H1 (cell line): ENCODE data around the gene DAW1. TPM values are rescaled to one million over a fixed set of nuclear protein-coding genes. Genes with fewer than 3 reads are reported as not detected.

Experiments
- CTCF ChIA-PET: fragments of 300-600 bp; sonication (Branson Sonifier 250); formaldehyde crosslinking; loops from one replicate; lab custom pipeline; 2021; ENCODE audit not compliant: partially characterized antibody; lab: Charles Lee
- POLR2A ChIA-PET: fragments of 300-600 bp; sonication (Branson Sonifier 250); formaldehyde crosslinking; loops from one replicate; lab custom pipeline; 2021; ENCODE audit warnings: inconsistent platforms; ENCODE audit not compliant: partially characterized antibody; lab: Charles Lee
- DNase-seq, 2 experiments: peaks; one replicate each; pipeline versions ENCODE4 v3.0.0 to v3.0.0-alpha.2; 2010 to 2022; ENCODE audit warnings: low spot score in 2 of 2, low read depth in 1 of 2, mixed read lengths in 1 of 2
- FAIRE-seq: peaks from 2 replicates; lab custom pipeline; 2011; peaks lifted over from hg19 to GRCh38; lab: Jason Lieb, UNC
- H2AFZ ChIP-seq: 2 replicates; pipeline ENCODE4 v1.8.1; 2012; ENCODE audit warnings: low read length, inconsistent platforms
- H2AK5ac ChIP-seq: 2 replicates; pipeline ENCODE4 v1.6.1; 2013; ENCODE audit warnings: low read depth, low read length
- H2BK120ac ChIP-seq: replicated peaks from 2 replicates; pipeline ENCODE3; 2013; ENCODE audit warnings: low read depth, low read length, inconsistent platforms
- H2BK12ac ChIP-seq: 2 replicates; pipeline ENCODE4 v1.6.1; 2013; ENCODE audit warnings: low read depth, low read length
- H2BK15ac ChIP-seq: 2 replicates; pipeline ENCODE4 v1.6.1; 2013; ENCODE audit warnings: low read length
- H2BK20ac ChIP-seq: 2 replicates; pipeline ENCODE4 v1.6.1; 2013; ENCODE audit warnings: low read length
- H2BK5ac ChIP-seq: 2 replicates; pipeline ENCODE4 v1.6.1; 2013; ENCODE audit warnings: low read depth, low read length
- H3K14ac ChIP-seq: 2 replicates; pipeline ENCODE4 v1.6.1; 2013; ENCODE audit warnings: inconsistent platforms; ENCODE audit not compliant: insufficient read length
- H3K18ac ChIP-seq: 2 replicates; pipeline ENCODE4 v1.6.1; 2013; ENCODE audit warnings: low read length; ENCODE audit errors: extremely low read depth
- H3K23ac ChIP-seq: 2 replicates; pipeline ENCODE4 v1.6.1; 2013; ENCODE audit warnings: inconsistent platforms; ENCODE audit not compliant: insufficient read length
- H3K23me2 ChIP-seq: 2 replicates; pipeline ENCODE4 v1.6.1; 2013; ENCODE audit warnings: low read depth, low read length
- H3K27ac ChIP-seq: 2 replicates; pipeline ENCODE4 v1.6.1; 2011; ENCODE audit warnings: low read depth, low read length, inconsistent platforms
- H3K27me3 ChIP-seq, 4 experiments: replicated peaks in 1 of 4; 1 replicate in 1 of 4; 2 replicates in 3 of 4; pipeline versions ENCODE4 v1.6.1 to v1.8.1; 2011 to 2013; ENCODE audit warnings: low read length in 3 of 4, mild to moderate bottlenecking in 3 of 4, inconsistent platforms in 2 of 4, mixed read lengths in 2 of 4, moderate library complexity in 1 of 4; ENCODE audit not compliant: control insufficient read depth in 3 of 4, insufficient read depth in 3 of 4; ENCODE audit errors: extremely low read depth in 1 of 4
- H3K36me3 ChIP-seq, 4 experiments: 2 replicates each; pipeline versions ENCODE4 v1.6.1 to v1.8.1; 2011 to 2013; ENCODE audit warnings: mild to moderate bottlenecking in 4 of 4, low read length in 3 of 4, moderate library complexity in 2 of 4, control low read depth in 1 of 4, inconsistent platforms in 1 of 4; ENCODE audit not compliant: insufficient read depth in 4 of 4, control insufficient read depth in 2 of 4
- H3K4ac ChIP-seq: replicated peaks from 2 replicates; pipeline ENCODE3; 2013; ENCODE audit warnings: low read length, low read depth, mixed read lengths, inconsistent platforms; ENCODE audit not compliant: insufficient read length
- H3K4me1 ChIP-seq, 4 experiments: replicated peaks in 1 of 4; 1 replicate in 1 of 4; 2 replicates in 3 of 4; pipeline versions ENCODE4 v1.6.1 to v1.8.1; 2011 to 2013; ENCODE audit warnings: low read length in 3 of 4, inconsistent platforms in 2 of 4, mixed read lengths in 1 of 4; ENCODE audit not compliant: insufficient read depth in 4 of 4, control insufficient read depth in 3 of 4
- H3K4me2 ChIP-seq, 2 experiments: 2 replicates each; pipeline versions ENCODE4 v1.6.1 to v1.8.1; 2011 to 2013; ENCODE audit warnings: low read depth in 2 of 2, low read length in 2 of 2, control low read depth in 1 of 2, inconsistent platforms in 1 of 2, mild to moderate bottlenecking in 1 of 2; ENCODE audit not compliant: insufficient read depth in 1 of 2
- H3K4me3 ChIP-seq, 4 experiments: fragments of 200-600, 300-600 bp in 1 of 4; sonication (generic), shearing (Covaris generic), sonication (Bioruptor Twin) in 1 of 4; 2 replicates each; pipeline versions ENCODE4 v1.5.1 to v1.8.1; 2011 to 2016; ENCODE audit warnings: low read length in 4 of 4, low read depth in 3 of 4, control low read depth in 2 of 4, inconsistent platforms in 2 of 4, mild to moderate bottlenecking in 2 of 4, mixed read lengths in 1 of 4, moderate library complexity in 1 of 4; ENCODE audit not compliant: insufficient read depth in 2 of 4; ENCODE audit errors: extremely low read depth in 1 of 4
- H3K56ac ChIP-seq: replicated peaks from 2 replicates; pipeline ENCODE3; 2013; ENCODE audit warnings: low read depth, mild to moderate bottlenecking, mixed read lengths, low read length, inconsistent platforms; ENCODE audit not compliant: insufficient read length
- H3K79me1 ChIP-seq: 2 replicates; pipeline ENCODE4 v1.6.1; 2013; ENCODE audit warnings: low read depth, low read length, control low read depth
- H3K79me2 ChIP-seq, 2 experiments: 2 replicates each; pipeline versions ENCODE4 v1.6.1 to v1.8.1; 2012 to 2013; ENCODE audit warnings: low read length in 2 of 2, mild to moderate bottlenecking in 2 of 2, inconsistent platforms in 1 of 2; ENCODE audit not compliant: insufficient read depth in 2 of 2, control insufficient read depth in 1 of 2
- H3K9ac ChIP-seq, 4 experiments: replicated peaks in 1 of 4; 1 replicate in 1 of 4; 2 replicates in 3 of 4; pipeline versions ENCODE4 v1.6.1 to v1.8.1; 2011 to 2013; ENCODE audit warnings: low read depth in 3 of 4, low read length in 3 of 4, control low read depth in 2 of 4, mild to moderate bottlenecking in 2 of 4, moderate library complexity in 2 of 4, inconsistent platforms in 1 of 4; ENCODE audit errors: extremely low read depth in 1 of 4
- H3K9me3 ChIP-seq, 2 experiments: 2 replicates each; pipeline versions ENCODE4 v1.6.1 to v1.8.1; 2012 to 2013; ENCODE audit warnings: mild to moderate bottlenecking in 2 of 2, moderate library complexity in 2 of 2, control low read depth in 1 of 2, inconsistent platforms in 1 of 2, low read depth in 1 of 2, low read length in 1 of 2, mixed read lengths in 1 of 2; ENCODE audit not compliant: insufficient read depth in 2 of 2
- H4K20me1 ChIP-seq, 2 experiments: replicated peaks in 1 of 2; 2 replicates each; pipeline versions ENCODE3 to v1.8.1; 2011 to 2013; ENCODE audit warnings: inconsistent platforms in 2 of 2, low read length in 2 of 2, mild to moderate bottlenecking in 1 of 2; ENCODE audit not compliant: insufficient read depth in 2 of 2, control insufficient read depth in 1 of 2
- H4K5ac ChIP-seq: 2 replicates; pipeline ENCODE4 v1.6.1; 2013; ENCODE audit warnings: low read length, low read depth, mixed read lengths, inconsistent platforms; ENCODE audit not compliant: insufficient read length
- H4K8ac ChIP-seq: 2 replicates; pipeline ENCODE4 v1.8.0; 2013; ENCODE audit warnings: mild to moderate bottlenecking, moderate library complexity, low read length, inconsistent platforms; ENCODE audit not compliant: insufficient read depth; ENCODE audit errors: extremely low read depth
- H4K91ac ChIP-seq: replicated peaks from 2 replicates; pipeline ENCODE3; 2013; ENCODE audit warnings: low read length, mixed read lengths, inconsistent platforms; ENCODE audit not compliant: insufficient read length
- ATF2 ChIP-seq: IDR thresholded peaks from 2 replicates; pipeline ENCODE4 v1.6.1; 2012; ENCODE audit warnings: low read length, inconsistent platforms
- BACH1 ChIP-seq: IDR thresholded peaks from 2 replicates; pipeline ENCODE4 v1.6.1; 2012; ENCODE audit warnings: low read length, improper control_type of control experiment
- CTBP2 ChIP-seq: IDR thresholded peaks from 2 replicates; pipeline ENCODE4 v1.7.0; 2011; ENCODE audit warnings: borderline replicate concordance, mild to moderate bottlenecking, moderate library complexity, mixed read lengths, low read length; ENCODE audit not compliant: insufficient read depth, insufficient read length
- KDM4A ChIP-seq: IDR thresholded peaks from one replicate; pipeline ENCODE4 v1.7.1; 2012; ENCODE audit warnings: low read depth, mild to moderate bottlenecking, moderate library complexity, low read length, inconsistent platforms; ENCODE audit not compliant: severe bottlenecking
- RFX5 ChIP-seq: IDR thresholded peaks from 2 replicates; pipeline ENCODE4 v1.6.1; 2011; ENCODE audit warnings: low read depth, low read length, improper control_type of control experiment, borderline replicate concordance
- WGBS, 2 experiments: shearing (Covaris generic) in 1 of 2; methylation state at CpG; one replicate each; pipeline versions ENCODE4 v1.1.6 to v1.1.7; 2013 to 2015; ENCODE audit warnings: low lambda C conversion rate in 2 of 2, mixed read lengths in 2 of 2, inconsistent platforms in 1 of 2, low coverage in 1 of 2, missing lambda C conversion rate in 1 of 2; ENCODE audit not compliant: insufficient replicate concordance in 2 of 2, insufficient coverage in 1 of 2, insufficient read length in 1 of 2; ENCODE audit errors: extremely low coverage in 1 of 2, missing lambda C conversion rate in 1 of 2; 5-methylcytosine and 5-hydroxymethylcytosine counted together
- polyA plus RNA-seq, 7 experiments: library from polyadenylated mRNA; depleted of rRNA in 3 of 7; stranded (reverse) in 5 of 7; unstranded in 2 of 7; fragments of >200 nt in 5 of 7; fragments of 200-250 nt in 2 of 7; gene quantifications; 1 replicate in 5 of 7; 2 replicates in 1 of 7; 4 replicates in 1 of 7; pipeline versions ENCODE4 v1.2.1 to v1.2.3, GENCODE V29; 2011 to 2013; ENCODE audit warnings: missing spikeins in 2 of 7, mixed read lengths in 2 of 7
- total RNA-seq: library from RNA; stranded (reverse); fragmentation: NEBNext Ultra II Directional; extraction: Animal tissue kit (Norgen Biotek cat#: 25700); gene quantifications from 2 replicates; pipeline ENCODE4 v1.2.1, GENCODE V29; 2021
- TF ChIP-seq, protein P1 (sequence below), 3 experiments: IDR thresholded peaks; 1 replicate in 2 of 3; 2 replicates in 1 of 3; pipeline versions ENCODE4 v1.5.1 to v1.6.1; 2011; ENCODE audit warnings: low read length in 3 of 3, mild to moderate bottlenecking in 3 of 3, inconsistent platforms in 2 of 3, low read depth in 1 of 3, moderate library complexity in 1 of 3; ENCODE audit not compliant: insufficient read depth in 1 of 3; ENCODE audit errors: control extremely low read depth in 1 of 3
- TF ChIP-seq, protein P2 (sequence below): IDR thresholded peaks from 2 replicates; pipeline ENCODE4 v1.6.1; 2011; ENCODE audit warnings: low read length, improper control_type of control experiment
- TF ChIP-seq, protein P3 (sequence below): IDR thresholded peaks from 2 replicates; pipeline ENCODE4 v1.6.1; 2012; ENCODE audit warnings: inconsistent platforms

DAW1 gene
- total and polyA plus RNA-seq, 2 of the 8 experiments (the other 6 are each of a cell fraction or from before 2014, with no cell fraction given): 0.44 to 1.4 TPM

DNA sequence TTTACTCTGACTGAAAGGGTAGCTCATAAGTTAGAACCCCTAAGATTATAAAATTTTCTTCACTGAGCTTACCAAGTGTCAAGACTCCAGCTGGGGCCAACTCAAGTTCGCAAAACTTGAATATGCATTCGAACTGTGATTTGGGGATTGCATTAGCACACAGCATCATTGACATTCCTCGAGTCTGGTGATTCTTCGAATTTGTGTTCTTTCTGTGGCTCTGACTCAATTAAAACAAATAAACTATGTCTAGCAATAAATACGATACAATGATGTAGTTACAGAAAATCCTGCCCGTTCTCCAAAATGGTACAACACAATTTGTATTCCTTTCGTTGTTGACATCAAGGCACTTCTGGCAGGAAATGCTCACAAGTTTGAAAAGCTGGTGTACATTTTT lies 46.7 kb upstream of the DAW1 start:
- no peak for FAIRE-seq
- no peak overlapping the region for H3K14ac ChIP-seq
- H3K18ac ChIP-seq: no peak overlapping the region
- no peak overlapping the region for H2BK15ac ChIP-seq
- no peaks in the 10 kb centered on the region; a peak in 1 of 7 replicates for H3K4me1 ChIP-seq
- H4K20me1 ChIP-seq: no peaks in the 10 kb centered on the region
- H3K79me1 ChIP-seq: no peaks in the 10 kb centered on the region
- H4K91ac ChIP-seq: no peak overlapping the region
- 94% methylated on average over 7 of the region's 7 CpGs; no CpG with 5 or more reads in 1 of the 2 experiments for WGBS, 2 experiments
- H2AFZ ChIP-seq: no peak overlapping the region
- no peak overlapping the region for H2BK5ac ChIP-seq
- no peak overlapping the region for H3K27ac ChIP-seq
- H3K56ac ChIP-seq: no peak overlapping the region
- DNase-seq: no peak
- ChIA-PET POLR2A (no interaction called here), CTCF (no interaction called here)
- no peaks in the 10 kb centered on the region for H3K79me2 ChIP-seq
- H2BK20ac ChIP-seq: no peak overlapping the region
- no peak overlapping the region for H3K4me2 ChIP-seq
- H3K9me3 ChIP-seq: no peaks in the 10 kb centered on the region
- no peak overlapping the region for H2AK5ac ChIP-seq
- H3K4ac ChIP-seq: no peak overlapping the region
- H3K36me3 ChIP-seq: no peaks in the 10 kb centered on the region
- no peaks in the 10 kb centered on the region; a peak in 1 of 7 replicates for H3K27me3 ChIP-seq
- no peak overlapping the region for H4K5ac ChIP-seq
- no peak overlapping the region for H3K4me3 ChIP-seq
- H3K9ac ChIP-seq: no peak overlapping the region
- no peak overlapping the region for H2BK12ac ChIP-seq
- no peak overlapping the region for H4K8ac ChIP-seq
- H3K23ac ChIP-seq: no peak overlapping the region
- H3K23me2 ChIP-seq: no peaks in the 10 kb centered on the region
- no peak overlapping the region for H2BK120ac ChIP-seq
- TF ChIP-seq, protein P1, sequence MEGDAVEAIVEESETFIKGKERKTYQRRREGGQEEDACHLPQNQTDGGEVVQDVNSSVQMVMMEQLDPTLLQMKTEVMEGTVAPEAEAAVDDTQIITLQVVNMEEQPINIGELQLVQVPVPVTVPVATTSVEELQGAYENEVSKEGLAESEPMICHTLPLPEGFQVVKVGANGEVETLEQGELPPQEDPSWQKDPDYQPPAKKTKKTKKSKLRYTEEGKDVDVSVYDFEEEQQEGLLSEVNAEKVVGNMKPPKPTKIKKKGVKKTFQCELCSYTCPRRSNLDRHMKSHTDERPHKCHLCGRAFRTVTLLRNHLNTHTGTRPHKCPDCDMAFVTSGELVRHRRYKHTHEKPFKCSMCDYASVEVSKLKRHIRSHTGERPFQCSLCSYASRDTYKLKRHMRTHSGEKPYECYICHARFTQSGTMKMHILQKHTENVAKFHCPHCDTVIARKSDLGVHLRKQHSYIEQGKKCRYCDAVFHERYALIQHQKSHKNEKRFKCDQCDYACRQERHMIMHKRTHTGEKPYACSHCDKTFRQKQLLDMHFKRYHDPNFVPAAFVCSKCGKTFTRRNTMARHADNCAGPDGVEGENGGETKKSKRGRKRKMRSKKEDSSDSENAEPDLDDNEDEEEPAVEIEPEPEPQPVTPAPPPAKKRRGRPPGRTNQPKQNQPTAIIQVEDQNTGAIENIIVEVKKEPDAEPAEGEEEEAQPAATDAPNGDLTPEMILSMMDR (IDR thresholded peaks at IDR 0.05; ENCODE audit: control extremely low read depth in 1 of 3, insufficient read depth in 1 of 3, low read depth in 1 of 3, low read length in 3 of 3): no peak
- TF ChIP-seq, protein P2, sequence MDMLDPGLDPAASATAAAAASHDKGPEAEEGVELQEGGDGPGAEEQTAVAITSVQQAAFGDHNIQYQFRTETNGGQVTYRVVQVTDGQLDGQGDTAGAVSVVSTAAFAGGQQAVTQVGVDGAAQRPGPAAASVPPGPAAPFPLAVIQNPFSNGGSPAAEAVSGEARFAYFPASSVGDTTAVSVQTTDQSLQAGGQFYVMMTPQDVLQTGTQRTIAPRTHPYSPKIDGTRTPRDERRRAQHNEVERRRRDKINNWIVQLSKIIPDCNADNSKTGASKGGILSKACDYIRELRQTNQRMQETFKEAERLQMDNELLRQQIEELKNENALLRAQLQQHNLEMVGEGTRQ: no peak
- no peak for TF ChIP-seq RFX5
- TF ChIP-seq CTBP2: no peak
- TF ChIP-seq KDM4A: no peak
- TF ChIP-seq BACH1: no peak
- TF ChIP-seq, protein P3, sequence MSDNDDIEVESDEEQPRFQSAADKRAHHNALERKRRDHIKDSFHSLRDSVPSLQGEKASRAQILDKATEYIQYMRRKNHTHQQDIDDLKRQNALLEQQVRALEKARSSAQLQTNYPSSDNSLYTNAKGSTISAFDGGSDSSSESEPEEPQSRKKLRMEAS: no peak
- TF ChIP-seq ATF2: no peak
